Glomerular endothelial cell (primary cell): Measurements from ENCODE around the gene MS4A18. TPM values are rescaled to one million over a fixed set of nuclear protein-coding genes. Genes with fewer than 3 reads are reported as not detected.
A peak's percentile ranks its signal among the peaks of the same experiment; 100 is the strongest.

Experiments
- DNase-seq: peaks from one replicate; pipeline ENCODE4 v3.0.0-alpha.2; 2011; ENCODE audit warnings: low read depth, low spot score; ENCODE audit errors: extremely low read depth
- total RNA-seq: library from RNA; depleted of rRNA; stranded (reverse); fragments of >200 nt; gene quantifications from 2 replicates; pipeline ENCODE4 v1.2.3, GENCODE V29; 2015

MS4A18 gene
- total RNA-seq, 1 donor from 2014 or later: not detected

DNA sequence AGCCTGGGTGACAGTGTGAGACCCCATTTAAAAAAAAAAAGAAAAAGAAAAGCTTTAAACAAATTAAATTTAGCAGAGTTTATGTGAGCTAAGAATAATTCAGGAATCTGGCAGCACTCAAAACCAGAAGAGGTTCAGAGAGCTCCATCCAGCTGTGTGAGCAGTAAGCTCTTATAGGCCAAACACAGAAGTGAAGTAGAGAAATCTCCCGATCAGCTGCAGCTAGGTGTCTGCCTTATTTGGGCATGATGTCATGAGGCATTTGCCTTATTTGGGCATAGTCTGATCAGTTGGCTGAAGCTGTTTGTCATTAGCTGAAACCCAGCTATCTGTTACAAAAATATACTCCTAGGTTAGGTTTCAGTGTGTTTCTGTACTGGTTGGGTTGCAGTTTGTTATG lies 40.4 kb downstream of the MS4A18 start:
- DNase-seq: no peak

DNA sequence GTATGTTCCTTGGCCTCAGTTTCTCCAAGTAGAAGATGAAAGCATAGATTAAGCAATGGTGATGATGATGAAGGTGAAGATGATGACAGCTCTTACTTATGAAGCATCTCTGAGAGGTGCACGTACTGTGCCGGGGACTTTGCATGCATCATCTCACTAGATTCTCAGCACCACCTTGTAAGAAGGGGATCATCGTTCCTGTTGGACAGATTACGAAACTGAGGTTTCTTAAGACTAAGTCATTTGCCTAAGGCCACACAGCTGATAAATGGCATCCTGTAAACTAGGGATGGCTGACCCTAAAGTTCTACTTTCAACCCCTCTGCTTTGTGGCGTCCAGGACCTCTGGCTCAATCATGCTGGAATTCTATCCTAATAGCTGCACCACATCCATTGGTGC lies 40.8 kb downstream of the MS4A18 start:
- DNase-seq: no peak

DNA sequence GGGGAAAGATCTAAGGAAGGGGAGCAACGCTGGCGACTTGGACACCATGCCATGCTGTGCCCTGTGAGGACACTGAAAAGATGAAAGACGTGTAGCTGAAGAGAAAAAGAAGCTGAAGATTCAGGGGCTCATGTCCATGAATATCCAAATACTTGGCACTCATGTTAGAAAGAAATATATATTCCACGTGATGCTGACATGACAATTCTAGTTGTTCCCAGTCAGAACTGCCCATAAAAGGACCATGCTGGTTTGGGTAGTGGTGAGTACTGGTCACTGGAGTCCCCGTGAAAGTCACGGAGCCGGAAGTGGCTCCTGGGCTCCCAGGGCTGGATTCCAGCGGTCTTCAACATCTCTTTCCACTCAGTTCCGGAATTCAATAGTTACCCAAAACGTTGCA lies 42.0 kb downstream of the MS4A18 start:
- DNase-seq: no peak

DNA sequence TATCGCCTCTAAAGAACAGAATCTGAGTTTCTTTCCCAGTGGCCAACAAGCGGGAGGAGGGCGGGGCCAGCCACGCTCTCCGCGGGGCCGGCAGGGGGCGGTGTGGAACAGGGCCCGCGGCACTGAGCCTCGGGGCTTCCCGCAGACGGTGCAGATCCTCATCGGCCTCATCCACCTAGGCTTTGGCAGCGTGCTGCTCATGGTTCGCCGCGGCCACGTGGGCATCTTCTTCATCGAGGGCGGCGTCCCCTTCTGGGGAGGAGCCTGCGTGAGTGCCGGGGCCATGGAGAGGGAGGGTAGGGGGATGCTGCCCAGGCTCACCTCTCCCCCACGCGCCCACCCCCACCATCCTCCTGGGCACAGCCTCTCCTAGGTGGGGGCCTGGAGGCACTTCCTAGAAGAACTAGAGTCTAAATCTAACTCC lies 42.9 kb downstream of the MS4A18 start:
- DNase-seq: no peak

DNA sequence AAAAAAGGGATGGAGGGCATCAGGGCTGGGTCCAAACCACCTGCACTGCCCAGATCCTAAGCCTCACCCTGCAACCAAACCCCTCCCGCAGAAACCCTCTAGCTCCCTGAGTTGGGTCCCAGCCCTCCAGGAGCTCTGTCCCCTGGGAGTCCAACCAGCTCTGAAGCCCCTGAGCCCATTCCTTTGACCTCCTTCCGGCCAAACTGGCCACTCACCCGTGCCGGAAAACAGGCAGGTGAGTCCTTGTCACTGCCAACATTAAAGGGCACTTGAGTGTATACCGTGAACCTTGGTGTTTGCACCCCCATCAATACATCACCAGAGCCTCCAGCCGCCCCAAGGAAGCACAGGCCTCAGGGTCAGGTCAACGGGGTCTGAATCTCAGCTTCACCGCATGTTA lies 43.7 kb downstream of the MS4A18 start:
- no peak for DNase-seq

DNA sequence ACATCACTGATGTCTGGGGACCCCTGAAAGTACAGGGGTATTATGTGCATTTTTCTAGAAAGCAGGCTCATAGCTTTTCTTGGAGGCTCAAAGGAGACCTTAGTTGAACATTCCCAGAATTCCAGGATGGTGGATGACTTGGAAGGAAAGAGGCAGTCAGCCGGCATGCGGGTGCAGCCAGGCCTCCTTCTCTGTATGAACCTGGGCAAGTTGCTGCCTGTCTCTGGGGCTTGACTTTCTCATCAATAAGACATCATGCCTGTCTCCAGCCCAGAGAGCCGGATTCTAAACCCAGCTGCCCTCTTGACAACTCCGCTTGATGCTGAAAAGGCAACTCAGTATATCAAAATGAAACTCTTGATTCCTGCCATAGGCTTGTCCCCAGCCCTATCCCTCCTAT lies 44.8 kb downstream of the MS4A18 start:
- DNase-seq: no peak

DNA sequence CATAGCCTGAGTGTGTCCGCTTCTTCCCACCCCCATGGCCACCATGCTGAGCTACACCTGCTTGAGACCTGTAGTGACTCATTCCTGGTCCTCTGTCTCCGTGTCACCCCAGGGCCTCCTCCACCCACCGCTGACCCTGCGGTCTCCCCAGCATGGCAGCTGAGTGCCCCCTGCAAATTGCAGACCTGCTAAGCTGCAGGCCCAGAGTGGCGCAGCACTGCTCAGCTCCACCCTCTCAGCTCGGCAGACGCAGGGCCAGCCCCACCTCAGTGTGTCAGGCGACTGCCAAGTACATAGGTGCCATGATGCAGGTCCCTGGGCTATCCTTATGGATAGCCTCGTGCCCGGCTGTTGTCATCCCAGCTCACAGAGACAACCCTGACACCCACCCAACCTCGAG lies 45.3 kb downstream of the MS4A18 start:
- DNase-seq: no peak

DNA sequence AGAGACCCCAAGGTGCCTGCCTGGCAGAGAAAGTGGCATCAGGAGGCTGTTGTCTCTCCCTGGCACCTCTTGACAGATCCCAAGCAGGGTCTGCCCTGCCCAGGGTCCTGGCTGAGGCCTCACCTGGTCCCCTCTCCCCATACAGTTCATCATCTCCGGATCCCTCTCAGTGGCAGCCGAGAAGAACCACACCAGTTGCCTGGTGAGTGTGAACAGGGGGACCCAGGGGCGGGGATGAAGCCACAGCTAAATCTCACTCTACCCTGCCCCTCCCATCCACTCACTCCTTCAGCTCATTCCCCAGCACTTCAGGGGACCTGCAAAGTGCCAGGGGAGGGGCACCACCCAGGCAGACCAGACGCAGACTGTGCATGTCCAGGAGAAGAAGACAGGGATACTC lies 46.6 kb downstream of the MS4A18 start:
- no peak for DNase-seq

DNA sequence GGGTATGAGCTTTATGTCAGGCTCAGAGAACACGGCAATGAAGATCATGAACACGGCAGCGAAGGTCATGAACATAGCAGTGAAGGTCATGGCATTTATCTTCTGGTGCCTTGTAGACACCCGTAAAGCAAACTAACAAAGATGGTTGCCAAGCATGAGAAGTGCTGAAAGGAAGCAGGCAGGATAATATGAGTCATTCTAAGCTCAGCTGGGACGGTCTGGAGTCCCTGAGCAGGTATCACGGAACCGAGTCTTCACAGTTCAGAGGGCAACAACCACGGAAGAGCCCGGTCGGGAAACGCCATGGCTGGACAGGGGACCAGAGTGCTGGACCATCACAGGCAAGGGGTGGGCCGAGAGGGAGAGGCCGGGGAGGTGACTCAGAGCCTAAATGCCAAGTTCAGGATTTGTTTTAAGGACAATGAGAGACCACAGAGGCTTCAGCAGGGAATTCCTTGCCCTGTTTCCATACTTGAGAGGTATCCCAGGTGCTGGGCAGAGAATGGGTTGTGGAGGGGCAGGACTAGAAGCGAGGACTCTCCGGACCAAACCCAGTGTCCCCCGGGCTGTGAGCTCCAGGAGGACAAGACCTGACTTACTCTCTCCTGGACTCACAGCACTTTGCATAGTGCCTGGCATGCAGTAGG lies 47.5 kb downstream of the MS4A18 start:
- no peak for DNase-seq

DNA sequence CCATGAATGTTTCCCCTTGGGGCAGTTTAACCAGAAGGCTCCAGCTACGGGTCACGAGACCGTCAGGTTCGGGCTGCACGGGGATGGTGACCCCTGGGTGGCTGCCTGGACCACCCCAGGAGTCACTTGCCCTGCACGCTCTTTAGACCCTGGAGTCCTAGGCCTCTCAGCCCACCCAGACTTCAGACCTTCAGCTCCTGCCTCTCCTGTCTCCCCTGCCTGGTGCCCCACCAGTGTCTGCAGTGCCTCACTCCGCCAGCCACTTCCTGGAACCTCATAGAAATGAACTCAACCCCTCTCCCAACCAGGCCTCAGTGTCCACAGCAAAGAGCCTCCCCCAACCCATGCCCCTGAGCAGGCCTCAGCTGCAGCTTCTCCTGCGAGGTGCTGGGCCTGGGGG lies 48.1 kb downstream of the MS4A18 start:
- no peak for DNase-seq

DNA sequence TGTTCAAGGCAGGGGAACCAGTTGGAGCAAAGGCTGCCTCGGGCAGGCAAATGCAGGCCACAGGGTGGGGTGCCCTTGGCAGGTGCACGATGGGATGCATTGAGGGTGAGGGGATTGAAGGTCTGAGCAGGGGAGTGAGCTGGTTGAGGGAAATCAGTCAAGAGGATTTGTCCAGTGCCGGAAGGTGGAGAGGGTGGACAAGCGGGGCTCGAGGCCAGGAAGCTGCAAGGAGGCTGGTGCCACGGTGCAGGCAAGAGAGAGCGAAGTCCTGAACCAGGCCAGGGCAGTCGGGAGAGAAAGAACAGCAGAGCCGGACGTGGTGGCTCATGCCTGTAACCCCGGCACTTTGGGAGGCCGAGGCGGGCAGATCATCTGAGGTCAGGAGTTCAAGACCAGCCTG lies 50.2 kb downstream of the MS4A18 start:
- DNase-seq: no peak

DNA sequence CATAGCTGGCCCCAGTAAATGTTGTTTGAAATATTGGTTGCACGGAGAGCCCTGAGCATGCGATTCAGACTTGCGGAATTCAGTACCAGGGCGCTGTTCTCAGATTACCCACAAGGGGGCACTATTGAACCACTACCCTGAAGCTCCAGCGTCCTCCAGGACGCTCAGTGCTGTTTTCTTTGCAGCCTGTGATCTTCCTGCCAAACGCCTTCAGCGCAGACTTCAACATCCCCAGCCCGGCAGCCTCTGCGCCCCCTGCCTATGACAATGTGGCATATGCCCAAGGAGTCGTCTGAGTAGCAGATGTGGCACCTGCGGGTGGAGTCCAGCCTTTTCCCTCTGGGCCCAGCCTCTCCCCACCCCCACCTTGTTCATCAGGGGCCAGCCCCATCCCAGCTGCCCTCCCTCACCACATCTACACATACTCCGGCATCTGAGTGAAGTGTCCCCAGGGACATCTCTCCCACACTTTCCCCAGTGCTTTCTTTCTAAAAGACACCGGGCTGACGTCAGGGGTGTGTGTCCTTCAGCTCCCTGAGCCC lies 51.0 kb downstream of the MS4A18 start:
- DNase-seq: peak; percentile 79

DNA sequence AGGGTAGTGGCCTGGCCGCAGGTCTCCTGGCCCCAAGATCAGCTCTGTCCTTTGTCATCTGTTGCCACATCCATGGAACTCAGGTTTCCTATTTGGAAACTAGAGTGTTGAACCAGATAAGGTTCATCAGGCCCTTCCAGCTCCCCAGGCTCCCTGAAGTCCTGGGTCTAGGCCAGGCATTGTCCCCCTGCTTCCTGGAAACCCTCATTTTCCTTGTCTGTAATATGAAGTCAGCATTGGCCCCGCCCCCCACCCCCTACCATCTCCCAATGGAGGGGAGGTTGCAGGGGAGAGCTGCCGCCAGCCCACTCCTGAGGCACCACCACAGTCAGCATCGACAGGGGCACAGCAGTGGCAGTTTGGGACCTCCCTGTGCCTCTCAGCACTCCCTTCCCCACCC lies 51.6 kb downstream of the MS4A18 start:
- DNase-seq: no peak

DNA sequence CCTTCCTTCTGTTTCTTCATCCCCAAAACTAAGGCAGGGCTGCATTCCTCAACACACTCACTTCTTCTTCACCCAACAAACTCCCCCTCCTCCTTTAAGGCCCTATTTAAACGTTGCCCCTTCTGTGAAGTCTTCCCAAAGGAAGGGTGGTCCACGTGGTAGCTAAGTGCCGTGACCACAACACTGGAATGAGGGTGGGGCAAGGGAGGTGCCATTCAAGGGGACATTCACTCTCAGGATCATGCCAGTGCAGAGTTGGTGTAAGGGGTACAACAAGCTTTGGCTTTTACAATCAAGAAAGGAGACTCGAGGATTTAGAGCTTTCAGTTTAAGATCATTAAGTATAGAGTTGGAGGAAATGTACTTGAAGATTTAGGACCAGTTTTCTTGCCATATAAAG lies 52.6 kb downstream of the MS4A18 start:
- no peak for DNase-seq

DNA sequence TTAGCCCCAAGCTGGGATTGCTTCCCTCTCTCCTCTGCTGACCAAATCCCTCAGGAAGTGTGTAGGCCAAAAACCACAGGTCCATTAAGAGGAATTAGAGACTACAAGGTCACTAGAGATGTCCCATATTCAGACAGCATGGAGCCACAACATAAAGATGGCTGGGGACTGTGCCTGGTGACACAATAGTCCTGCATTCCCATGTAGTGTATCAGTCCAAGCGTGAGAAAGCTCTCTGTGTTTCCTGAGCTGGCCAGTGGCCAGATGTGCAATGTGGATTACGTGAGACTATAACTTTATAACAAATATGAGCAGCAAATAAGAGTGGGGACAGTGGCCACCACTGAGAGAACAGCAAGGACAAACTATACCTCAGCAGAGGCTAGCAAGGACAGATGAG lies 53.1 kb downstream of the MS4A18 start:
- peak; percentile 88 for DNase-seq

DNA sequence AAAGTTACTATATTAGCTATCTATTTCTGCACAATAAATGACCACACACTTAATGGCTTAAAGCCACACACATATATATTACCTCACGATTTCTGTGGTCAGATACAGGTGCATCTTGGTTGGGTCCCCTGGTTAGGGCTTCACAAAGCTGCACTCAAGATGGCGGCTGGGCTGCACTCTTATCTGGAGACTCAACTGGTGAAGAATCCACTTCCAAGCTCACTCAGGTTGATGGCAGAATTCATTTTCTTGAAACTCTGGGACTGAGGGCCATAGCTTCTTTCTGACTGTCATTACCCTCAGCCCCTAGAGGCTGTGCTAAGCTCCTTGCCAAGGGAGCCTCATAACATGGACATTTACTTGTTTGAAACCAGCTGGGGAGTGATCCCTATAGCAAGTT lies 55.5 kb downstream of the MS4A18 start:
- no peak for DNase-seq

DNA sequence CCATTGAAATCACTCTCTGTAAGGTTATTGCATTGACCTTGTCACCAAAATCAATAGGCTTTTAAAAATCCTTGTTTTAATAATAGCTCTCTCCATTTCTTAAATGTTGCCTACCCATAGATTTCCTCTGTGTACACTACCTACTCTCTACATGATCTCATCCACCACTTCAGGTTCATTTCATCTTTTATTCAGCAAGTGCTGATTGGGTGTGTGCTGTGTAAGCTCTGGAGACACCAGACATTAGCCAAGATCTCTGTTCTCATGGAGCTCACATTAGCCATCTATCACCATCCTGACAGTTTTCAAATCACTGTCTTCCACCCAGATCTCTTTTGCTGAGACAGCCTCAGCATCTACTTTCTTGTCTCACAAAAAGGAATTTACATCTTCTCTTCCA lies 56.3 kb downstream of the MS4A18 start:
- DNase-seq: no peak

DNA sequence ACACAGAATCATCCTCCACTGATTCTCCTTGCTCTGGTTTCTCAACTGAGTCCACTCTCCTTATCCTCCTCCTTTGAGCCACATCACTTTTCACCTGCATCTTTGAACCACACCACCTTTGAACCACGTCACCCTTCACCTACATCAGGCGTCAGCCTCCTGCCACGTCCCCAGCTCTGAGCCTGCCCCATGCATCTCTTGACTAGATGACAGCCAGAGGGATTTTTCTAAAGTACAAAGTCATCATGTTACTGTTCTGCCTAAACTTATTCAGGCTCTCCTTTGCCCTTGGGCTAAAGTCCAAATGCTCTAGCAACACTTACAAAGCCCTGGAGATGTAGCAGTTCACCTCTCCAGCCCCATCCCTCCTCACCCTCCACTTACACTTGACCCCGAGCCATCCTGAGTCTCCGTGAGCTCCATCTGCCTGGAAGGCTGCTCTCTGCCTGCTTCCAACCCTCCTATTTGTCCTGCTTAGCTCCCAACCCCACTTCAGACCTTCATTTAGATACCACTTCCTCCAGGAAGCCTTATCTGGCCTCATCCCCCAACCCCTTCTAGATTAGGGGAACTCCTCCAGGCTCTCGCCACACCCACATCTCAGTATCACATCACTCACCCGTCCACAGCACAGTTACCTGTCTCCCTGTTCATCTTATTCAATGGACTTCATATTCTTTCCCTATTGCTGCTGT lies 56.9 kb downstream of the MS4A18 start:
- no peak for DNase-seq

DNA sequence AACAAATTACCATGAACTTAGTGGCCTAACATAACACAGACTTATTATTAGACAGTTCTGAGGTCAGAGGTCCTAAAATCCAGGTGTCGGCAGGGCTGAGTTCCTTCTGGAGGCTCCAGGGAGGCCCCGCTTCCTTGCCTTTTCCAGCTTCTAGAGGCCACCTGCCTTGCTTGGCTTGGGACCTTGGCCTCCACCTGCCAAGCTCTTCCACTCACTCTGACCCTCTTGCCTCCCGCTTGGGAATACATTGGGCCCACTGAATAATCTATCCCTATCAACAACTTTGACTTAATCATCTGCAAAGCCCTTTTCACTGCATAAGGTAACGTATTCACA lies 57.4 kb downstream of the MS4A18 start:
- DNase-seq: no peak

DNA sequence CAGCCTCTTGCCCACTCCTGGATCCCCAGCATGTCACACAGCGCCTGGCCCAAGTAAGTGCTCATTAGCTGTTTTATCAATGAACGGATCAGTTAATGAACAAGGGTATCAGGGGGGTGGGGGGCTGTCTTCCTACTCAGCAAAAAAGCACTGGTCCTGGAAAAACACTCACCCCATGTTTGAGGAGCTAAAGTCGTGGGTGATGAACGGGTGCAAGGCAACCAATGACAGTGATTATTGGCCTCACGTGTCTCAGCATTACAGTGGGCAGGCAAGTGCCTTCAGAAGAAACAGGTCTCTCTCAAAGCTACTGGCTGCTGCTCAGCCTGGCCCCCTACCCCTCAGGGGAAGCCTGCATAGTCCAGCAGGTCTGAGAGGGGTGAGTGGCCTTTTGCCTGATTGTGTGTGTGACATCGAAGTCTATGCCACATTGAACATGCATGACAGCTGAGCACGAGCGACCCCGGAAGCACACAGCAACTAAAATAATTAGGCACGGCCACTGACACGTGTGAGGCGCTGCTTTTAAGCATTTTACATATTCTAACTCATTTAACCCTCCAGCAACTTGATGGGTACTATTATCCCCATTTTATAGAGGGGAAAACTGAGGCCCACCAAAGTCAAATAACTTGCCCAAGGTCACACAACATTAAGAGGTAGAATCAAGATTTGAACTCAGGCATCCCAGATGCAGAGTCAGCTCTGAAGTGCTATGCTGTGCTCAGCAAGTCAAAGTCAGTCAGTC lies 58.0 kb downstream of the MS4A18 start:
- no peak for DNase-seq

DNA sequence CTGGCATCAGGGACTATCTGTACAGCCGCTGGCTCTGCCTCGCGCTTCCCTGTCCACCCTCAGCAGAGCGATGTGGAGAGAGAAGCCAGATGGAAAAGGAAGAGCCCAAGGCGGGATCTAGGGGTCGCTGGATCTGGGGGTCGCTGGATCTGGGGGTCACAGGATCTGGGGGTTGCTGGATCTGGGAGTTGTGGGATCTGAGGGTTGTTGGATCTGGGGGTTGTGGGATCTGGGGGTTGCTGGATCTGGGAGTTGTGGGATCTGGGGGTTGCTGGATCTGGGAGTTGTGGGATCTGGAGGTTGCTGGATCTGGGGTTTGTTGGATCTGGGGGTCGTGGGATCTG lies 58.6 kb downstream of the MS4A18 start:
- DNase-seq: no peak

DNA sequence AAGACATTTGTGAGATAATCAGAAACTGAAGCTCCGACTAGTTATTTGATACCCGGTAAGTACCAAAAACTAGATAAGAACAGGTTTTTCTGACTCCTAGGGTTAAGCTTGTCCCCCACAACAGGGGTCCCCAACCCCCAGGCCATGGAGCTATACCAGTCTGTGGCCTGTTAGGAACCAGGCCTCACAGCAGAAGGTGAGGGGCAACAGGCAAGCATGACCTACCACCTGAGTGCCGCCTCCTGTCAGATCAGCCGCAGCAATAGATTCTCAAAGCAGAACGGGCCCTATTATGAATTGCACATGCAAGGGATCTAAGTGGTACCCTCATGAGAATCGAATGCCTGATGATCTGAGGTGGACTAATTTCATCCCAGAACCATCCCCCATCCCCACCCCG lies 59.4 kb downstream of the MS4A18 start:
- DNase-seq: no peak
